SK-N-MC (cell line): Measurements from ENCODE around the gene UBE2Q1.

Experiments
- DNase-seq: peaks from one replicate; pipeline ENCODE4 v3.0.0-alpha.2; 2011; ENCODE audit warnings: low read depth, low spot score
- H3K27ac ChIP-seq: fragments of 200-600 bp; sonication (generic); 2 replicates; pipeline ENCODE4 v1.5.1; 2016; ENCODE audit warnings: mixed run types
- H3K36me3 ChIP-seq: fragments of 200-600 bp; sonication (generic); 2 replicates; pipeline ENCODE4 v1.6.1; 2017; ENCODE audit warnings: antibody characterized with exemption, low read length, mixed read lengths; ENCODE audit not compliant: insufficient read depth
- H3K4me3 ChIP-seq: fragments of 200-600 bp; sonication (generic); 2 replicates; pipeline ENCODE4 v1.5.1; 2016
- H3K9ac ChIP-seq: fragments of 200-600 bp; sonication (generic); 2 replicates; pipeline ENCODE4 v1.8.0; 2017; ENCODE audit warnings: mixed run types, mixed read lengths; ENCODE audit not compliant: insufficient read length
- H3K9me3 ChIP-seq: fragments of 200-600 bp; sonication (generic); 2 replicates; pipeline ENCODE4 v1.6.1; 2017; ENCODE audit warnings: low read depth, mild to moderate bottlenecking, antibody characterized with exemption, low read length, moderate library complexity, mixed read lengths
- EZH2 ChIP-seq: fragments of 200-600 bp; sonication (generic); IDR thresholded peaks from one replicate; pipeline ENCODE4 v1.6.1; 2017; ENCODE audit warnings: antibody characterized with exemption
- FOXP2 ChIP-seq: optimal IDR thresholded peaks from 2 replicates; pipeline ENCODE3; 2011; ENCODE audit warnings: mild to moderate bottlenecking, moderate library complexity; ENCODE audit not compliant: insufficient read depth; ENCODE audit errors: extremely low read length, control extremely low read depth
- POLR2AphosphoS5 ChIP-seq: IDR thresholded peaks from 2 replicates; pipeline ENCODE4 v1.6.1; 2012; ENCODE audit warnings: mild to moderate bottlenecking, low read depth, low read length, borderline replicate concordance

Gene UBE2Q1

GRCh38 chr1:154550657-154551056, 7.8 kb downstream of the UBE2Q1 start:
- Histone ChIP-seq H3K4me3 (no peak overlapping the region), H3K9me3 (no peaks in the 10 kb centered on the region), H3K27ac (no peak overlapping the region), H3K36me3 (peaks cover 68% of the 10 kb centered on the region), H3K9ac (no peak overlapping the region)
- TF ChIP-seq FOXP2 (no peak), EZH2 (no peak), POLR2AphosphoS5 (no peak)
- no peak for DNase-seq

DNA sequence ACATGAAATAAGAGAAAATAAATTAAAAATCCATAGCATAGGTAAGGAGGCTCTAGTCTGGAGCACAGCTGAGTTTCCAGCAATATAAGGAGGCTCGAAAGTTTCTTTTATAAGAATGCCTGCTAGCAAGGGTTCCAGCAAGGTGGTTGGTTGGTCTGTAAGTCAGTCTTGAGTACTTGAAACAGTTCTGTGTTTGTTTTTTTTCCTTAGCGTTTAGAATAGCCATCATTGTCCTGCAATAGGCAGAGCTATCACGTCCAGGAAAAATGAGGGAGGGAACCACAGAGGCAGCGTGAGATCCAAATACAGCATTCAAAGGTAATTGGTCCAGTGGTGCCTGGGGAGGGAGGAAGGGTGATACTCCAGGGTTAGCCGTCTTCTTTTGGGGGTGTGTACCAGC, 8.4 kb downstream of the UBE2Q1 start:
- peaks cover 62% of the 10 kb centered on the region for H3K36me3 ChIP-seq

DNA sequence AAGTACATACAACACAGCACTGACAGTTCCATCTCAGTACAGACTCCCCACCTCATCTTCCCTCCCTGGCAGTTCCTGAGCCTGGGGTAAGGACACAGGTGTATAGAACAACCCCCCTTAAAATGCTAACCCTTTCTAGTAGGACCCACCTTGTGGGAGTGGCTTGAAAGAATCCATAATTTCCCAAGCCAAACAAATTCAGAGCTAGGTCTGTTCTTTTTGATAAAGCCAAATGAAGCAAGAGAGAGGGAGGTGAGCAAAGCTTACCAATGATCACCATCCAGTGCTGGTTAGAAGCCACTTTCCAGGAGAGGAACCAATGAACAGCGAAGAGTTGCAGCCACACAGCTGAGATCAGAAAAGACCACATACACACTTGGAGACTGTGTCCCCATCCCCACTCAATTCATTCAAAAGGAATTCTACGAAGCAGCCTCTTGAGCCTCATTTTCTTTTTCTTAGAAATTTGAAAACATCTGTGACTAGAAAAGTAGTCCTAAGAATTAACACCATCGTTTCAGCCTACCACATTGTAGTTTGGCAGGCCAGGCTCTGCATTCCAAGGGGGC, 9.2 kb downstream of the UBE2Q1 start:
- TF ChIP-seq POLR2AphosphoS5 (no peak; the same call in 1 of the 2 replicates), FOXP2 (no peak), EZH2 (no peak)
- Histone ChIP-seq H3K9ac (no peak overlapping the region), H3K9me3 (no peaks in the 10 kb centered on the region), H3K36me3 (peaks cover 54% of the 10 kb centered on the region), H3K27ac (peak overlapping the region; percentile 88; the same call in 1 of the 2 replicates), H3K4me3 (no peak overlapping the region; the same call in 1 of the 2 replicates)
- no peak for DNase-seq

More for the DNA sequence above, 8.4 kb downstream of the UBE2Q1 start:
- no peak for DNase-seq
- Histone ChIP-seq H3K27ac (no peak overlapping the region), H3K9me3 (no peaks in the 10 kb centered on the region), H3K4me3 (no peak overlapping the region), H3K9ac (no peak overlapping the region)
- TF ChIP-seq POLR2AphosphoS5, result no peak
- TF ChIP-seq EZH2, result no peak
- no peak for TF ChIP-seq FOXP2

DNA sequence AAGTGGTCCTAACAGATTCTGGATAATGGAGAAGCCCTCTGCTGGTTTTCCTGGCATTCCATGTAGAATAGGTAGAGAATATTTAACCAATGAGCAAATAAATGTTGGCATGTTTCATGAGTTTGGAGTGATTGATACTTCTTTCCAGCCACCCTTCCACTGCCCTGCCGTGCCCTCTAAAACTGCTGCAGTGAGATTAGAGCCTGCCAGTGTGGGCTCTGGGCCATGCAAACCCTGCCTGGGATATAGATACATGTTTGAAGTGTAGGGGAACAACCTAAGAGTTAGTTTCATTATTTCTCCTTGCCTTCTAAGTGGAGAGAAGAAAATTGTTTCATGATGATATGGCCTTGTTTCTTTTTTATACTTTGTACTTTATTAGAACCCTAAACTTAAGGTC, 10.4 kb downstream of the UBE2Q1 start:
- Histone ChIP-seq H3K9me3 (no peaks in the 10 kb centered on the region), H3K4me3 (no peak overlapping the region), H3K9ac (peak overlapping the region; percentile 45), H3K27ac (peak overlapping the region; percentile 88), H3K36me3 (peaks cover 42% of the 10 kb centered on the region)
- TF ChIP-seq FOXP2 (no peak), EZH2 (no peak)
- no peak for DNase-seq

DNA sequence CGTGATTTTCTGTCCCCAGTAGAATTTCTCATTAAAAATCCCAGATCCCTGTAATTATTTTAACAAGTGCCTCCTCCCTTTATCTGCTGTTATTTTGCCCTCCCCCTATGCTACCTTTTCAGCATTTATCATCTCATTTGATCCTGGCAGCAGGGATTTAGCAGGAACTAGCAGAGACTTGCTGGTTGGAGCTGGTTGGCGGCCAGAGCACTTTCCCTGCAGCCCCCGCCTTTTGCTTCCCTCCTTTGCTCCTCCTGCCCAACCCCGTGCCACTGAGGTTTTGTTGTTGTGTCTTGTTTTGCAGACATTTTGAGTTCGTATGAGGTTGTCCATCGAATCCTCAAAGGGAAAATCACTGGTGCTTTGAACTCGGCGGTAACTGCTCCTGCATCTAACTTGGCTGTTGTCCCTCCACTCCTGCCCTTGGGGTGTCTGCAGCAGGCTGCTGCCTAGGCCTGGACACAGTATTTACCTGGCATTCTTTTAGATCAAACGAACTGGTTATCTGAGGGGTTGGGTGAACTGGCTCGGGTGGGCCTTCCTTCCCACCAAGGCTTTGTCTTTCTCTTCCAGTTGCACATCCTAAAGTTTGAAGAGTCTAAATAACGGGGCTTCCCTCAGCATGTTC, 11.2 kb downstream of the UBE2Q1 start:
- Histone ChIP-seq H3K9ac (no peak overlapping the region), H3K9me3 (no peaks in the 10 kb centered on the region), H3K4me3 (no peak overlapping the region), H3K27ac (peak overlapping the region; percentile 88), H3K36me3 (peaks cover 34% of the 10 kb centered on the region)
- DNase-seq, result no peak
- TF ChIP-seq FOXP2 (no peak), POLR2AphosphoS5 (no peak), EZH2 (no peak)

DNA sequence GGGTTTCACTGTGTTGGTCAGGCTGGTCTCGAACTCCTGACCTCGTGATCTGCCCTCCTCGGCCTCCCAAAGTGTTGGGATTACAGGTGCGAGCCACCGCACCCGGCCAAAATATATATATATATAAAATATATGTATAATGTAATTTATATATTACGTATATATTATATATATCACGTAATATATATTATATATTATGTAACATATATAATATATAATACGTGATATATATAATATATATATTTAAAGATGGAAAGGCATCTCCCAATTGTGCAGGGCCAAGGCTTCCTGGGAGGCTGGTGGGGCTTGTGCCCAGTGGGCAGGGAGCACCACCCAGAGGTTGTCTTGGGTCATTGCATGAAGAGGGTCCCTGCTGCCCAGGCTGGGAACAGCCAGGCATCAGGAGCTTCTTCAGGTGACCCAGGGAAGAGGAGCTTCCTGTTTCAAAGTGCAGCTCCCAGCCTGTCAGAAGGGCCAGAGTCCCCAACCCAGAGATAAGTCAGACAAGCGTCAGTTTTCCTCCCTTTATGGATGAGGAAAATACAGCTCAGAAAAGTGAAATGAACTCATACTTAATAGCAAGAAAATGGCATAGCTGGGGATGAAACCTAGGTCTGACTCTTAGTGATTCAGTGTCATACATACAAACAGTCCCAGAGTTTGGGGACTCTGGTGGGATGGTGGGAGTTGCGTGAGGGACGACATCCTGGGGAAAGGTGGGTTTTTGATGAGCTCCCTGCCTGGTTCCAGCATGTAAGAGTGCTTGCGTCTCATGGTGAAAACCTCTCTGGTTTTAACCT, 12.0 kb downstream of the UBE2Q1 start:
- H3K9ac ChIP-seq, result no peak overlapping the region
- H3K27ac ChIP-seq, result no peak overlapping the region
- peaks cover 26% of the 10 kb centered on the region for H3K36me3 ChIP-seq
- H3K9me3 ChIP-seq, result no peaks in the 10 kb centered on the region
- no peak overlapping the region for H3K4me3 ChIP-seq
- TF ChIP-seq FOXP2 (no peak), POLR2AphosphoS5 (no peak), EZH2 (no peak)
- DNase-seq, result peak; percentile 8

DNA sequence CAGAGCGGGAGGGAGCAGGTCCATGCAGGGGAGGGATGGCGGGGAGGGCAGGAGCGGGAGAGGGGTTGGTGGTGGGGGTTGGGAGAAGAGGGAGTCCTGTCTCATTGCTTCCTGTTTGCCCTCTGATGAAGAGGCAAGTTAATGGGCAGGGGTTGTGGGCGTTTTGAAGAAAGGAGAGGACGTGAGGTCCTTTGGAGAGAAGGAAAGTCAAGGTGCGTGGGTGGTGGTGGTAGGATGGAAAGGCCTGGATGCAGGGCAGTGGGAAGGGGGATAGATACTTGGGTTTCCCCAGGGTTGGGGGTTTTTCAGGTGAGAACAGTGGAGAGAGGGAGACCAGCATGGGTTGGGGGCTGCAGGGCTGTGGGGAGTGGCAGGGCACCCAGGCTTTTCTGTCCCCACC, 17.2 kb downstream of the UBE2Q1 start:
- TF ChIP-seq FOXP2 (no peak), POLR2AphosphoS5 (no peak), EZH2 (no peak)
- Histone ChIP-seq H3K36me3 (no peaks in the 10 kb centered on the region), H3K9ac (no peak overlapping the region), H3K27ac (no peak overlapping the region), H3K9me3 (no peaks in the 10 kb centered on the region), H3K4me3 (no peak overlapping the region)
- no peak for DNase-seq
